HEK293 (cell line): ENCODE data around the gene YJU2.
A peak's percentile ranks its signal among the peaks of the same experiment; 100 is the strongest.

Experiments used
- CTCF ChIA-PET: fragments of 350-600 bp; formaldehyde crosslinking; extraction: SDS; loops from one replicate; lab custom pipeline; 2021; ENCODE audit warnings: antibody characterized with exemption; lab: Yijun Ruan, JAX
- POLR2A ChIA-PET: fragments of 300-600 bp; formaldehyde crosslinking; extraction: SDS; loops from one replicate; lab custom pipeline; 2020; ENCODE audit warnings: antibody characterized with exemption, inconsistent platforms; lab: Yijun Ruan, JAX
- H3K27ac ChIP-seq: fragments of 200-500 bp; sonication (Bioruptor generic); 2 replicates; pipeline ENCODE4 v1.5.1; 2014; ENCODE audit warnings: low read depth, low read length, control low read depth, inconsistent platforms; ENCODE audit errors: extremely low read depth
- H3K36me3 ChIP-seq, 2 experiments: fragments of 200-500 bp in 1 of 2; sonication (Bioruptor generic) in 1 of 2; 1 replicate in 1 of 2; 2 replicates in 1 of 2; pipeline ENCODE4 v1.5.1; 2014 to 2017; ENCODE audit warnings: inconsistent platforms in 2 of 2, low read length in 2 of 2; ENCODE audit not compliant: control insufficient read depth in 2 of 2, insufficient read depth in 1 of 2
- H3K4me1 ChIP-seq: fragments of 200-500 bp; sonication (Bioruptor generic); 2 replicates; pipeline ENCODE4 v1.5.1; 2014; ENCODE audit warnings: mild to moderate bottlenecking, low read length, inconsistent platforms; ENCODE audit not compliant: control insufficient read depth, insufficient read depth
- H3K4me3 ChIP-seq: 2 replicates; pipeline ENCODE4 v1.5.1; 2011; ENCODE audit warnings: low read depth, mild to moderate bottlenecking, control low read depth, low read length, moderate library complexity
- H3K9me3 ChIP-seq: fragments of 200-500 bp; sonication (Bioruptor generic); 2 replicates; pipeline ENCODE4 v1.5.1; 2014; ENCODE audit warnings: low read depth, low read length, inconsistent platforms; ENCODE audit not compliant: control insufficient read depth, insufficient read depth
- GLIS1 ChIP-seq: fragments of 450-650 bp; formaldehyde crosslinking; IDR thresholded peaks from 2 replicates; pipeline ENCODE4 v1.5.1; 2016; ENCODE audit warnings: missing biosample characterization, missing genetic modification characterization
- SALL2 ChIP-seq: fragments of 450-650 bp; formaldehyde crosslinking; IDR thresholded peaks from 2 replicates; pipeline ENCODE4 v1.5.0; 2017; ENCODE audit warnings: missing biosample characterization, mild to moderate bottlenecking, missing genetic modification characterization, borderline replicate concordance
- SP2 ChIP-seq: fragments of 450-650 bp; formaldehyde crosslinking; IDR thresholded peaks from 2 replicates; pipeline ENCODE4 v1.5.1; 2016; ENCODE audit warnings: missing biosample characterization, missing genetic modification characterization
- ZBTB20 ChIP-seq: fragments of 450-650 bp; formaldehyde crosslinking; IDR thresholded peaks from 2 replicates; pipeline ENCODE4 v1.5.1; 2016; ENCODE audit warnings: missing biosample characterization, missing genetic modification characterization
- ZBTB7A ChIP-seq: fragments of 450-650 bp; formaldehyde crosslinking; IDR thresholded peaks from 2 replicates; pipeline ENCODE4 v1.5.1; 2016; ENCODE audit warnings: low read depth, missing biosample characterization, missing genetic modification characterization
- ZFP3 ChIP-seq: fragments of 450-650 bp; formaldehyde crosslinking; IDR thresholded peaks from 2 replicates; pipeline ENCODE4 v1.5.1; 2016; ENCODE audit warnings: low read depth, missing biosample characterization, missing genetic modification characterization
- ZNF16 ChIP-seq: fragments of 450-650 bp; formaldehyde crosslinking; IDR thresholded peaks from 2 replicates; pipeline ENCODE4 v1.5.1; 2016; ENCODE audit warnings: low read depth, missing biosample characterization, missing genetic modification characterization
- ZNF354C ChIP-seq: fragments of 450-650 bp; formaldehyde crosslinking; IDR thresholded peaks from 2 replicates; pipeline ENCODE4 v1.5.1; 2016; ENCODE audit warnings: missing biosample characterization, missing genetic modification characterization, low read depth, borderline replicate concordance
- ZNF549 ChIP-seq: fragments of 450-650 bp; IDR thresholded peaks from 2 replicates; pipeline ENCODE4 v1.5.1; 2018; ENCODE audit warnings: missing biosample characterization, missing genetic modification characterization, mild to moderate bottlenecking, inconsistent platforms, moderate library complexity
- ZNF629 ChIP-seq: fragments of 450-650 bp; formaldehyde crosslinking; IDR thresholded peaks from 2 replicates; pipeline ENCODE4 v1.5.1; 2017; ENCODE audit warnings: missing biosample characterization, missing genetic modification characterization
- ZNF777 ChIP-seq: fragments of 450-650 bp; formaldehyde crosslinking; IDR thresholded peaks from 2 replicates; pipeline ENCODE4 v1.5.1; 2017; ENCODE audit warnings: missing biosample characterization, missing genetic modification characterization, borderline replicate concordance
- ZNF837 ChIP-seq: fragments of 450-650 bp; formaldehyde crosslinking; IDR thresholded peaks from 2 replicates; pipeline ENCODE4 v1.5.1; 2016; ENCODE audit warnings: missing biosample characterization, missing genetic modification characterization
- TF ChIP-seq, protein P1 (sequence below): fragments of 450-650 bp; formaldehyde crosslinking; IDR thresholded peaks from 2 replicates; pipeline ENCODE4 v1.5.1; 2017; ENCODE audit warnings: missing biosample characterization, missing genetic modification characterization
- TF ChIP-seq, protein P2 (sequence below): fragments of 450-650 bp; formaldehyde crosslinking; IDR thresholded peaks from 2 replicates; pipeline ENCODE4 v1.5.1; 2016; ENCODE audit warnings: missing biosample characterization, missing genetic modification characterization

YJU2 gene

DNA sequence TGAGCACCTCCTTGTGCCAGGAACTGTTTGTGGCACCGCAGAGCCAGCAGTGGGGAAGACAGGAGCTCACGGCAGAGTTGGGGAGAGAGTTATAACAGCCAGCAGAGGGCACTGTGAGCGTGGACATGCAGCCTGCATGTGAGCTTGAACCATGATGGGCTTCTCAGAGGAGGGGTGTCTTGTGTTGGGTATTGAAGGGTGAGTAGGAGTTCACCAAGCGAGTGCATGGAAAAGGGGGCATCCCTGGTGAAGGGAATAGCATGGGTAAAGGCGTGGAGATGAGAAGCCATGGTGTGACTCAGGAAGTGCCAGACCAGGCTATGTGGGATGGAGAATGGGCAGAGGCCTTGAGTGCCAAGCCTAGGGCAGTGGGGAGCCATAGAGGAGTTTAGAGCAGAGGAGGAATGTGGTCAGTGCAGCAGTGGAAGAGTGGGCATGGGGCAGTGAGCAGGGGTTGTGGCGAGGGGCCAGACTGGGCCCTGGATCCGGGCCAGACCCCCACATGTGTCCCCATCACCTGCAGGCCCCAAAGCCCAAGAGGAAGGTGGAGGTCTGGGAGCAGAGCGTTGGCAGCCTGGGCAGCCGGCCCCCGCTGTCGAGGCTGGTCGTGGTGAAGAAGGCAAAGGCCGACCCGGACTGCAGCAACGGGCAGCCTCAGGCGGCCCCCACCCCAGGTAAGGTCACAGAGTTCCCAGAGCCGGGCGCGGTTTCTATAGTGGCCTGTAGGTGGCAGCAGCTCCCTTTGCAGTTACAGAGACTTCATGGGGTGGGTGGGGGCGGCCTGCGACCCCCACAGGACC, 20.4 kb downstream of the YJU2 start (continued):
- TF ChIP-seq ZNF777 (tag by site-specific recombination): no peak
- peak; percentile 100 for TF ChIP-seq ZFP3 (tag by site-specific recombination)
- TF ChIP-seq, protein P1, sequence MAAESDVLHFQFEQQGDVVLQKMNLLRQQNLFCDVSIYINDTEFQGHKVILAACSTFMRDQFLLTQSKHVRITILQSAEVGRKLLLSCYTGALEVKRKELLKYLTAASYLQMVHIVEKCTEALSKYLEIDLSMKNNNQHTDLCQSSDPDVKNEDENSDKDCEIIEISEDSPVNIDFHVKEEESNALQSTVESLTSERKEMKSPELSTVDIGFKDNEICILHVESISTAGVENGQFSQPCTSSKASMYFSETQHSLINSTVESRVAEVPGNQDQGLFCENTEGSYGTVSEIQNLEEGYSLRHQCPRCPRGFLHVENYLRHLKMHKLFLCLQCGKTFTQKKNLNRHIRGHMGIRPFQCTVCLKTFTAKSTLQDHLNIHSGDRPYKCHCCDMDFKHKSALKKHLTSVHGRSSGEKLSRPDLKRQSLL (tag by site-specific recombination): no peak
- 0 out of 2 replicates have a peak, but pooled peaks have one; percentile 27 for TF ChIP-seq ZNF629 (tag by site-specific recombination)
- TF ChIP-seq ZBTB7A (tag by site-specific recombination): 0 out of 2 replicates have a peak, but pooled peaks have one; percentile 46
- 0 out of 2 replicates have a peak, but pooled peaks have one; percentile 22 for TF ChIP-seq ZBTB20 (tag by site-specific recombination)
- no peak for TF ChIP-seq ZNF549 (tag by site-specific recombination)
- no peak for TF ChIP-seq SALL2

DNA sequence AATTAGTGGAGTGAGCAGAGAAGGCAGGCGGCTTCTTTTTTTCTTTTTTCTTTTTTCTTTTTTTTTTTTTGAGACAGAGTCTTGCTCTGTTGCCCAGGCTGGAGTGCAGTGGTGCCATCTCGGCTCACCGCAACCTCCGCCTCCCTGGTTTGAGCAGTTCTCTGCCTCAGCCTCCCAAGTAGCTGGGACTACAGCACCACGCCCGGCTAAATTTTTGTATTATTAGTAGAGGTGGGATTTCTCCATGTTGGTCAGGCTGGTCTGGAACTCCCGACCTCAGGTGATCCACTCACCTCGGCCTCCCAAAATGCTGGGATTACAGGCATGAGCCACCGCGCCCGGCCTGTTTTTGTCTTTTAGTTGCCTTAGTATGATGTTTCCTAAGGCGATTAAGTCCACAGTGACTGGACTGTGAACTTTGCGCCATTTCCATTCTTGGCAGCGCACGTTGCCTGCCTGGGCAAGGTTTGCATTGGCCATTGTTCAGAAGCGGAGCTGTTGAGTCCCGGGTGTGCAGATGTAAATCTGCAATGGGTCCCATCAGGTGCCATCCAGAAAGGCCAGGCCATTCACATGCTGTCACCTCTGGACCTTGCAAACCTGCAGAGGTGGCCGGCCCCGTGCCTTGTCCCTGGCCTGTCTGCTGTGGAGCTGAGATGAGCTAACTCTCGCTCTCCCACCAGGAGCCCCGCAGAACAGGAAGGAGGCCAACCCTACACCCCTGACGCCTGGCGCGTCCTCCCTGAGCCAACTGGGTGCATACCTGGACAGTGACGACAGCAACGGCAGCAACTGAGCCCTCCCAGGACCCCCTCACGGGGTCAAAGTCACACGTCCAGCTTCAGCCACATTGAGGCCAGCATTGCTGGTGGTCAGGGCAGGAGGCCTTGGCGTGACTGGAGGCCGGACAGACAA, 21.3 kb downstream of the YJU2 start:
- peaks cover 13 to 29% of the 10 kb centered on the region in 2 experiments; a peak in 2 of 3 replicates for H3K36me3 ChIP-seq
- no peaks in the 10 kb centered on the region for H3K9me3 ChIP-seq
- H3K4me3 ChIP-seq: no peak overlapping the region
- ChIA-PET CTCF (interaction anchor here (0.5 to 4.3 kb wide), 17 partner anchors 9 to 554 kb away, joined by 3 to 92 read pairs (median 9); partner anchors contain the start of genes CHAF1A, LRG1, MPND and SH3GL1), POLR2A (interaction anchor here (0.6 to 1.4 kb wide), 7 partner anchors 47 to 257 kb away, joined by 3 to 11 read pairs (median 4); partner anchors contain the start of gene CHAF1A)
- H3K27ac ChIP-seq: no peak overlapping the region
- TF ChIP-seq SP2: 0 out of 2 replicates have a peak, but pooled peaks have one; percentile 4
- no peak for TF ChIP-seq ZNF354C
- no peaks in the 10 kb centered on the region for H3K4me1 ChIP-seq

DNA sequence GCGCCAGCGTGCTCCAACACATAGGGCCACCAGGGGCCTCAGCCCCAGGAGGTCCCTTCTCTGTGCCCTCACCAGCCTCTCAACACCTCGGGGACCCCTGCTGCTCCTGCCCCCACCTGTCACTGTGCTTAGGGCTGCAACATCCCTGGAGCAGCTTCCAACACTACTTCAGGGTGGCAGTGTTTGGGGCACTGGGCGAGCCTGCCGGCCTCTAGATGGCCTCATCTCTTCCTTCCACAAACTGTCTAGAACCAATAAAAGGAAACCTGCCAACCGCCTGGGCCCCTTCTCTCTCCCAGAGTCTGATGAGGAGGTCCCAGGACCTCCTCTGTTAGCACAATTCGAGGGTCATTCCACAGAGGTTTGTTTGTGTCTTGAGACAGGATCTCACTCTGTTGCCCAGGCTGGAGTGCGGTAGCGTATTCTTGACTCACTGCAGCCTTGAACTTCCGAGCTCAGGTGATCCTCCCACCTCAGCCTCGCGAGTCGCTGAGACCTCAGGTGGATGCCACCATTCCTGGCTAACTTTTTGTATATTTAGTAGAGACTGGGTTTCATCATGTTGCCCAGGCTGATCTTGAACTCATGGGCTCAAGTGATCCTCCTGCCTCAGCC, 22.0 kb downstream of the YJU2 start:
- POLR2A ChIA-PET: interaction anchor here (0.6 to 1.4 kb wide), 2 partner anchors 56 to 74 kb away, joined by 3 read pairs; no protein-coding TSS in a partner anchor
- H3K4me3 ChIP-seq: no peak overlapping the region

More for the DNA sequence above, 22.0 kb downstream of the YJU2 start:
- H3K9me3 ChIP-seq: no peaks in the 10 kb centered on the region
- CTCF ChIA-PET: interaction anchor here (2.0 to 4.3 kb wide), 6 partner anchors 8 to 256 kb away, joined by 8 to 92 read pairs (median 33); partner anchors contain the start of genes CHAF1A, MPND and SH3GL1
- no peaks in the 10 kb centered on the region for H3K4me1 ChIP-seq
- TF ChIP-seq GLIS1: peak; percentile 29; the same call in 1 of the 2 replicates
- TF ChIP-seq ZNF16: no peak
- no peak for TF ChIP-seq ZNF837
- TF ChIP-seq, protein P2, sequence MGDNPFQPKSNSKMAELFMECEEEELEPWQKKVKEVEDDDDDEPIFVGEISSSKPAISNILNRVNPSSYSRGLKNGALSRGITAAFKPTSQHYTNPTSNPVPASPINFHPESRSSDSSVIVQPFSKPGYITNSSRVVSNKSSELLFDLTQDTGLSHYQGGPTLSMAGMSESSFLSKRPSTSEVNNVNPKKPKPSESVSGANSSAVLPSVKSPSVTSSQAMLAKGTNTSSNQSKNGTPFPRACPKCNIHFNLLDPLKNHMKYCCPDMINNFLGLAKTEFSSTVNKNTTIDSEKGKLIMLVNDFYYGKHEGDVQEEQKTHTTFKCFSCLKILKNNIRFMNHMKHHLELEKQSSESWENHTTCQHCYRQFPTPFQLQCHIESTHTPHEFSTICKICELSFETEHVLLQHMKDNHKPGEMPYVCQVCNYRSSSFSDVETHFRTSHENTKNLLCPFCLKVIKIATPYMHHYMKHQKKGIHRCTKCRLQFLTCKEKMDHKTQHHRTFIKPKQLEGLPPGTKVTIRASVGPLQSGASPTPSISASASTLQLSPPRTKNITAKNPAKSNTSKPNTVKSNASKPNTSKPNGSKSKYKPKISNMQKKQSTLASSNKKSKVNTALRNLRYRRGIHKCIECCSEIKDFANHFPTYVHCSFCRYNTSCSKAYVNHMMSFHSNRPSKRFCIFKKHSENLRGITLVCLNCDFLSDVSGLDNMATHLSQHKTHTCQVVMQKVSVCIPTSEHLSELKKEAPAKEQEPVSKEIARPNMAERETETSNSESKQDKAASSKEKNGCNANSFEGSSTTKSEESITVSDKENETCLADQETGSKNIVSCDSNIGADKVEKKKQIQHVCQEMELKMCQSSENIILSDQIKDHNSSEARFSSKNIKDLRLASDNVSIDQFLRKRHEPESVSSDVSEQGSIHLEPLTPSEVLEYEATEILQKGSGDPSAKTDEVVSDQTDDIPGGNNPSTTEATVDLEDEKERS: no peak
- TF ChIP-seq, all 188 proteins: peak for 1
- peaks cover 13 to 27% of the 10 kb centered on the region in 2 experiments; a peak in 2 of 3 replicates for H3K36me3 ChIP-seq
- no peak overlapping the region for H3K27ac ChIP-seq
